BJ (cell line): ENCODE results near the gene KRT33B. TPM values are rescaled to one million over a fixed set of nuclear protein-coding genes. Genes with fewer than 3 reads are reported as not detected.
"Not testable (repeated sequence)": the region's sequence is repeated elsewhere in the genome, so short reads cannot be mapped to it uniquely, and the experiment has no call there.

Experiments used
- CTCF ChIA-PET: fragments of 350-600 bp; formaldehyde crosslinking; extraction: SDS; loops from one replicate; lab custom pipeline; 2021; ENCODE audit warnings: antibody characterized with exemption, inconsistent platforms; lab: Yijun Ruan, JAX
- POLR2A ChIA-PET: fragments of 300-600 bp; sonication (Branson Sonifier 250); formaldehyde crosslinking; extraction: SDS; loops from one replicate; lab custom pipeline; 2021; ENCODE audit warnings: antibody characterized with exemption; lab: Charles Lee
- DNase-seq: peaks from one replicate; pipeline ENCODE4 v3.0.0-alpha.2; 2011; ENCODE audit warnings: low read depth
- H3K27me3 ChIP-seq: 2 replicates; pipeline ENCODE4 v1.6.0; 2011; ENCODE audit warnings: low read length; ENCODE audit not compliant: control insufficient read depth, insufficient read depth
- H3K36me3 ChIP-seq: 2 replicates; pipeline ENCODE4 v1.5.1; 2011; ENCODE audit warnings: low read length; ENCODE audit not compliant: control insufficient read depth, insufficient read depth
- H3K4me3 ChIP-seq: 2 replicates; pipeline ENCODE4 v1.5.1; 2011; ENCODE audit warnings: low read depth, mild to moderate bottlenecking, control low read depth, low read length
- polyA plus RNA-seq: library from polyadenylated mRNA; depleted of rRNA; stranded (reverse); fragments of >200 nt; gene quantifications from 2 replicates; pipeline ENCODE4 v1.2.3, GENCODE V29; 2011
- TF ChIP-seq, protein P1 (sequence below): IDR thresholded peaks from 2 replicates; pipeline ENCODE4 v1.5.1; 2011; ENCODE audit warnings: low read depth, mild to moderate bottlenecking, control low read depth, inconsistent platforms, low read length, moderate library complexity; ENCODE audit not compliant: insufficient read depth

Gene KRT33B
- polyA plus RNA-seq, 1 experiment, result 1.8 TPM

GRCh38 chr17:41396996-41397660 is 27.5 kb upstream of the KRT33B start, which contains the start of gene KRT31:
KRT31 (minus strand) TSS chr17:41397608; CDS start chr17:41397539, 69 bp downstream.
- no peak for DNase-seq
- no peaks in the 10 kb centered on the region for H3K27me3 ChIP-seq
- H3K4me3 ChIP-seq, result no peak within 1 kb of the TSS
- CTCF ChIA-PET, result no interaction called here
- POLR2A ChIA-PET, result no interaction called here
- TF ChIP-seq, protein P1, sequence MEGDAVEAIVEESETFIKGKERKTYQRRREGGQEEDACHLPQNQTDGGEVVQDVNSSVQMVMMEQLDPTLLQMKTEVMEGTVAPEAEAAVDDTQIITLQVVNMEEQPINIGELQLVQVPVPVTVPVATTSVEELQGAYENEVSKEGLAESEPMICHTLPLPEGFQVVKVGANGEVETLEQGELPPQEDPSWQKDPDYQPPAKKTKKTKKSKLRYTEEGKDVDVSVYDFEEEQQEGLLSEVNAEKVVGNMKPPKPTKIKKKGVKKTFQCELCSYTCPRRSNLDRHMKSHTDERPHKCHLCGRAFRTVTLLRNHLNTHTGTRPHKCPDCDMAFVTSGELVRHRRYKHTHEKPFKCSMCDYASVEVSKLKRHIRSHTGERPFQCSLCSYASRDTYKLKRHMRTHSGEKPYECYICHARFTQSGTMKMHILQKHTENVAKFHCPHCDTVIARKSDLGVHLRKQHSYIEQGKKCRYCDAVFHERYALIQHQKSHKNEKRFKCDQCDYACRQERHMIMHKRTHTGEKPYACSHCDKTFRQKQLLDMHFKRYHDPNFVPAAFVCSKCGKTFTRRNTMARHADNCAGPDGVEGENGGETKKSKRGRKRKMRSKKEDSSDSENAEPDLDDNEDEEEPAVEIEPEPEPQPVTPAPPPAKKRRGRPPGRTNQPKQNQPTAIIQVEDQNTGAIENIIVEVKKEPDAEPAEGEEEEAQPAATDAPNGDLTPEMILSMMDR, result no peak
- no peaks in the 10 kb centered on the region for H3K36me3 ChIP-seq

GRCh38 chr17:41396340-41396739 is 26.7 kb upstream of the KRT33B start:
- no peak for DNase-seq
- H3K27me3 ChIP-seq, result no peaks in the 10 kb centered on the region
- no peaks in the 10 kb centered on the region for H3K36me3 ChIP-seq
- H3K4me3 ChIP-seq, result no peak overlapping the region
- POLR2A ChIA-PET, result no interaction called here
- TF ChIP-seq, protein P1, result no peak
- CTCF ChIA-PET, result no interaction called here

DNA sequence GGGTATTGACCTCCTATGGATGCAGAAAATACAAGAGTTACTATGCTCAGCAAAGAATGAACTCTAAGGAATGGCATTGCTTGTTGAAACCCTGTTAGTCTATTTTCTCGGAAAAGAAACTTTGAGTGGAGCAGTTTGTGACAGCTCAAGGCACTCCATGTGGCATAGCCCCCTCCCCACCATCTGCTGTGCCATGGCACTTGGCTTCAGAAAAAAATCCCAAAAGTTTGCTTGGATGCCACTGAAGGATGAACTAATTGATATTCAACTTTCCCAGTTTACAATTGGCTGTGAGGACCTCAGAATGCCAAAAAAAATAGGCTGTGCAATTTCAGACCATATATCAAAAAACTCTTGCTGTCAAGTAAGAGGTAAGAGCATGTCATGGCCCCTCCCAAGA is 26.0 kb upstream of the KRT33B start:
- ChIA-PET POLR2A (no interaction called here), CTCF (no interaction called here)
- DNase-seq, result no peak
- H3K36me3 ChIP-seq, result no peaks in the 10 kb centered on the region
- no peaks in the 10 kb centered on the region for H3K27me3 ChIP-seq
- no peak overlapping the region for H3K4me3 ChIP-seq
- TF ChIP-seq, protein P1, result no peak

- POLR2A ChIA-PET, H3K4me3 ChIP-seq, H3K27me3 ChIP-seq, CTCF ChIA-PET, H3K36me3 ChIP-seq, DNase-seq: not testable (repeated sequence)
These were observed 25.4 kb upstream of the KRT33B start for GRCh38 chr17:41395044-41395443.

DNA sequence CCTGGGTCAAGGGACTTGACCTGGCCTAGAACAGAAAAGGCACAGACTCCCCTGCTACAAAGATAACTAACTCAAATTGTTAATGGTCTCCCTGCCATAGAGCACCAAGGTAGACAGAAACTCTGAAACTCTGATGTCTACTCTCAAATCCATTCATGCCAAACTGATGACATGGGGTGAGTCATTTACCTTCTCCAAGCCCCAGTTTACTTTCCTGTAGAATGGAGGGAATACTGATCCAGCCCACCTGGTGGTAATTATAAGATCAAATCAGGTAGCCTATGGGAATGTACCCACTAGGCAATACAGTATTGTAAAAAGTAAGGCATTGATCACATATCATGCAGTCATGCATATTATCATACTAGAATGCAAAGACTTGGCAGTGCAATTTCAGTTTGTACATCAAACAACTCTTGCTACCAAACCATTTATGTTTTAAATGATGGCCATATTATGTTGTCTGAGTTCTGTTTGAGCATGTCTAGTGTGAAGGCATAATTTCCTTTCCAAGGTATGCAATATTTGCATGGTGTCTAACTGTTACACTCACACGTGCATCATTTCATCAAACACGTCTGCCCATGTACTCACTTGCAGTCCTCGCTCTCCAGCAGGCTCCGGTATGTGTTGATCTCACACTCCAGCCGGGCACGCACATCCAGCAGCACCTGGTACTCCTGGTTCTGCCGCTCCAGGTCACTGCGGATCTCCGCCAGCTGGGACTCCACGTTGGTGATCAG is 24.8 kb upstream of the KRT33B start:
- ChIA-PET CTCF (no interaction called here), POLR2A (no interaction called here)
- TF ChIP-seq, protein P1, result no peak
- H3K36me3 ChIP-seq, result no peaks in the 10 kb centered on the region
- no peak overlapping the region for H3K4me3 ChIP-seq
- no peaks in the 10 kb centered on the region for H3K27me3 ChIP-seq
- DNase-seq, result no peak

DNA sequence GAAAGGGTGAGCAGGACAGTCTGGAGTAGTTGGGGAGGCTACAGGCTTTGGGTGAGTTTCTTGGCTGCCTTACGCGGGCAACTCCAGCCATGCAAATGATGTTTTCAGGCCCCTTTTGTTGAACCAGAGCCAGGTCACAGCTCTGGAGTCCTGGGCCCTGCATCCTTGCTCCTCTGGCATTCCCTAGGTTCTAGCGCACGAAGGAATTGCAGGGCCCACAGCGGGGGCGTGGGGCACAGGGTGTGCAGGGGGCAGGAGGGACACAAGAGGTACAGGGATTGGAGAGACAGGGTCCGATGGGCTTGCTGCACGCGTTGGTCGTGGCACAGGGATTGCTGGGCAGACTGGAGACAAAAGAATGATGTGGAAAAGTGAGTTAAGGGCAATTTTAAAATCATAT is 24.2 kb upstream of the KRT33B start:
- no peak overlapping the region for H3K4me3 ChIP-seq
- ChIA-PET CTCF (no interaction called here), POLR2A (no interaction called here)
- no peak for DNase-seq
- no peaks in the 10 kb centered on the region for H3K36me3 ChIP-seq
- TF ChIP-seq, protein P1, result no peak
- no peaks in the 10 kb centered on the region for H3K27me3 ChIP-seq
